ENCODE measurements around the gene SH3RF3.

Gene SH3RF3

DNA sequence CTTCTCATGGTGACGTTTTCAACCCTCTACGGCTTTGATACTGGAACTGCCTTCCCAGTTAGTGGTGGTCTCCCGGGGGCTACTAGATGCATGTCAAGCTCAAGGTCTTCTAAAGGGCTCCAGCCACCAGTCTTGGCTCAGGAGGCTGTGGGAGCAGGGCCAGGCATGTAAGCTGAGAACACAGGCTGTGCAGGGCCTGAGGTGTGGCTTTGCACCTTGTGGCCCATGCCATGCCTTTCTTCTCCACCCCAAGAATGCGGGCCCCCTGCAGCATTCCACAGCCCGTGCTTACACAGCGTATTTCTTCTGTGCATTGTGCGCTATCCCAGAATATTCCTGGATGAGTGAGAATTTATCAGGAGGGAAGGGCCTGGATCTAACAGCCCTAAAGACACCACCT is 339.9 kb downstream of the SH3RF3 start:
- TF ChIP-seq TSHZ2 (CRISPR knock-in tag; IDR thresholded peaks at IDR 0.05), result no peak
- no peak for TF ChIP-seq BACH2 (CRISPR knock-in tag; IDR thresholded peaks at IDR 0.05; ENCODE audit: borderline replicate concordance)
- TF ChIP-seq, protein P1, sequence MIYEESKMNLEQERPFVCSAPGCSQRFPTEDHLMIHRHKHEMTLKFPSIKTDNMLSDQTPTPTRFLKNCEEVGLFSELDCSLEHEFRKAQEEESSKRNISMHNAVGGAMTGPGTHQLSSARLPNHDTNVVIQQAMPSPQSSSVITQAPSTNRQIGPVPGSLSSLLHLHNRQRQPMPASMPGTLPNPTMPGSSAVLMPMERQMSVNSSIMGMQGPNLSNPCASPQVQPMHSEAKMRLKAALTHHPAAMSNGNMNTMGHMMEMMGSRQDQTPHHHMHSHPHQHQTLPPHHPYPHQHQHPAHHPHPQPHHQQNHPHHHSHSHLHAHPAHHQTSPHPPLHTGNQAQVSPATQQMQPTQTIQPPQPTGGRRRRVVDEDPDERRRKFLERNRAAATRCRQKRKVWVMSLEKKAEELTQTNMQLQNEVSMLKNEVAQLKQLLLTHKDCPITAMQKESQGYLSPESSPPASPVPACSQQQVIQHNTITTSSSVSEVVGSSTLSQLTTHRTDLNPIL (CRISPR knock-in tag; IDR thresholded peaks at IDR 0.05; ENCODE audit: low read depth), result no peak
- no peak for TF ChIP-seq ZNF8 (CRISPR knock-in tag; IDR thresholded peaks at IDR 0.05)
- TF ChIP-seq ZNF565 (CRISPR knock-in tag; conservative IDR thresholded peaks at IDR 0.05; ENCODE audit: low read depth), result no peak

GRCh38 chr2:109471658-109472057 is 342.7 kb downstream of the SH3RF3 start:
- TF ChIP-seq ZNF70 (CRISPR knock-in tag; IDR thresholded peaks at IDR 0.05) (no peak), PATZ1 (CRISPR knock-in tag; IDR thresholded peaks at IDR 0.05; ENCODE audit: borderline replicate concordance) (no peak), ZNF8 (CRISPR knock-in tag; IDR thresholded peaks at IDR 0.05) (no peak), OSR1 (CRISPR knock-in tag; IDR thresholded peaks at IDR 0.05) (no peak), TOX (CRISPR knock-in tag; IDR thresholded peaks at IDR 0.05; ENCODE audit: borderline replicate concordance) (no peak), ZFP30 (CRISPR knock-in tag; IDR thresholded peaks at IDR 0.05) (no peak), ZFP3 (CRISPR knock-in tag; IDR thresholded peaks at IDR 0.05) (no peak), GLIS3 (CRISPR knock-in tag; IDR thresholded peaks at IDR 0.05) (no peak), CSDC2 (CRISPR knock-in tag; IDR thresholded peaks at IDR 0.05) (no peak)
- TF ChIP-seq, protein P2, sequence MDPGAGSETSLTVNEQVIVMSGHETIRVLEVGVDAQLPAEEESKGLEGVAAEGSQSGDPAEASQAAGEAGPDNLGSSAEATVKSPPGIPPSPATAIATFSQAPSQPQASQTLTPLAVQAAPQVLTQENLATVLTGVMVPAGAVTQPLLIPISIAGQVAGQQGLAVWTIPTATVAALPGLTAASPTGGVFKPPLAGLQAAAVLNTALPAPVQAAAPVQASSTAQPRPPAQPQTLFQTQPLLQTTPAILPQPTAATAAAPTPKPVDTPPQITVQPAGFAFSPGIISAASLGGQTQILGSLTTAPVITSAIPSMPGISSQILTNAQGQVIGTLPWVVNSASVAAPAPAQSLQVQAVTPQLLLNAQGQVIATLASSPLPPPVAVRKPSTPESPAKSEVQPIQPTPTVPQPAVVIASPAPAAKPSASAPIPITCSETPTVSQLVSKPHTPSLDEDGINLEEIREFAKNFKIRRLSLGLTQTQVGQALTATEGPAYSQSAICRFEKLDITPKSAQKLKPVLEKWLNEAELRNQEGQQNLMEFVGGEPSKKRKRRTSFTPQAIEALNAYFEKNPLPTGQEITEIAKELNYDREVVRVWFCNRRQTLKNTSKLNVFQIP (CRISPR knock-in tag; IDR thresholded peaks at IDR 0.05; ENCODE audit: borderline replicate concordance, low read depth), result no peak
- ATAC-seq, result peak; percentile 7

More for the DNA sequence above, 339.9 kb downstream of the SH3RF3 start:
- no peak for ATAC-seq

DNA sequence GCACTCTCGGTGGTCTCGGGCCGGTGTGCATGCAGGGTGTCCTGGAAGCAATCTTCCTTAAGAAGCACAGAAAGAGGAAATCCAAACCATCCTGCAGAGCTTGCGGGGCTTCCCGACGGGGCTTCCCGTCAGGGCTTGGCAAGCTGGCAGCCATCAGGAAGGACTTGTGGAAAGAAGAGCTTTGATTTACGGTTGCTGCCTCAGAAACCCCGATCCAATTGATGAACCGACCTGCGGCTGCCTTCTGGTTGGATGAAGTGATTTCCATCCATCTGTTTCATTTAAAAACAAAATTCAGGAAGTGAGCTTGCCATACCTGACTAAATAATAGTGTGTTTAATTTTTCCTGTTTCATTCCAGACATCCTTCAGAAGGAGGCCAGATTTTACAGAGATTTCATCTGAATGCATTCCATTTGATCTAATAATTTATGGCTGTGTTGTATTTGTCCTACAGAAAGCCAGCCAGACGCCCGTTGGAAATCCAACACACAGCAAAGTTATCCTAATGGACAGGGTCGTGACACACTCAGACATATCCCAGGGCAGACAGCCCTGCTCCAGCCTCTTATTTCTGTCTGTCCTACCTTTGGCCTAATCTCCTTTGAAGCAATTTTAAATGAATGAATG is 343.4 kb downstream of the SH3RF3 start:
- peak; percentile 83 for ATAC-seq
- TF ChIP-seq PPARA (CRISPR knock-in tag; IDR thresholded peaks at IDR 0.05; ENCODE audit: borderline replicate concordance) (no peak), TCF4 (CRISPR knock-in tag; IDR thresholded peaks at IDR 0.05; ENCODE audit: borderline replicate concordance) (peak; percentile 74), ZNF565 (CRISPR knock-in tag; conservative IDR thresholded peaks at IDR 0.05; ENCODE audit: low read depth) (no peak), BACH2 (CRISPR knock-in tag; IDR thresholded peaks at IDR 0.05; ENCODE audit: borderline replicate concordance) (no peak), ZNF8 (CRISPR knock-in tag; IDR thresholded peaks at IDR 0.05) (no peak), ZC3H10 (CRISPR knock-in tag; IDR thresholded peaks at IDR 0.05) (no peak), ISL1 (CRISPR knock-in tag; IDR thresholded peaks at IDR 0.05) (peak; percentile 84), ZFP30 (CRISPR knock-in tag; IDR thresholded peaks at IDR 0.05) (no peak), GLIS3 (CRISPR knock-in tag; IDR thresholded peaks at IDR 0.05) (no peak), ESRRG (CRISPR knock-in tag; IDR thresholded peaks at IDR 0.05) (no peak), RARB (CRISPR knock-in tag; IDR thresholded peaks at IDR 0.05) (no peak), OSR1 (CRISPR knock-in tag; IDR thresholded peaks at IDR 0.05) (no peak), TSHZ2 (CRISPR knock-in tag; IDR thresholded peaks at IDR 0.05) (no peak), ZFP3 (CRISPR knock-in tag; IDR thresholded peaks at IDR 0.05) (no peak), ARNTL (CRISPR knock-in tag; IDR thresholded peaks at IDR 0.05; ENCODE audit: borderline replicate concordance, low read depth) (no peak), CSDC2 (CRISPR knock-in tag; IDR thresholded peaks at IDR 0.05) (no peak), PATZ1 (CRISPR knock-in tag; IDR thresholded peaks at IDR 0.05; ENCODE audit: borderline replicate concordance) (no peak), ZNF70 (CRISPR knock-in tag; IDR thresholded peaks at IDR 0.05) (no peak), TOX (CRISPR knock-in tag; IDR thresholded peaks at IDR 0.05; ENCODE audit: borderline replicate concordance) (no peak)
- TF ChIP-seq, protein P1 (CRISPR knock-in tag; IDR thresholded peaks at IDR 0.05; ENCODE audit: low read depth), result no peak

All from SK-N-SH treated with all-trans-retinoic acid at 6 μM for 48 hours (cell line).